Vagina (tissue), 2 donors: Measurements from ENCODE around the gene BRINP1.

Source experiments
- POLR2A ChIP-seq, 2 donors: fragments of 450-650 bp; IDR thresholded peaks; one replicate each; pipeline ENCODE4 v1.6.1; 2017; ENCODE audit warnings: antibody characterized with exemption in 2 of 2, mild to moderate bottlenecking in 2 of 2, moderate library complexity in 2 of 2
- TF ChIP-seq, protein P1 (sequence below), 3 experiments: fragments of 450-650 bp in 2 of 3; fragments of 200-600 bp in 1 of 3; sonication (generic) in 1 of 3; IDR thresholded peaks; one replicate each; pipeline ENCODE4 v1.5.1; 2017 to 2019; ENCODE audit warnings: antibody characterized with exemption in 3 of 3, mild to moderate bottlenecking in 2 of 3, moderate library complexity in 2 of 3

DNA sequence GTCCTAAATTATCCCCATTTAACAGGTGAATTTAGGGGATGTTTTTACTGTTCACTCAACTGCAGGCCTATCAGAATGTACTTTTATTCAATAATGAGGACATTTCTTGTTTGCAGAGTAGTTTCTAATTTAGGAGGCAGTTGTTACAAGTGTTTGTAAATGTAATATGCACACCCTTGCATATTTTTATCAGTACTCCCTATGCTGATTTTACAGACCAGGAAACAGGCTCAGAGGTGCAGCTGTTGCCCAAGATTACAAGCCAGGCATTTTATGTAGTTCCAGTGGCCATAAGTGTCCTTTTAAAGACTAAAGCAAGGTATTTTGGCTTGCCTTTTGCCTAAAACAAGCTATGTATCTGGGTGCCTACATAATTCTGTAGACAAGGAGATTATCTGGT is 47.6 kb upstream of the BRINP1 start:
- TF ChIP-seq, protein P1, sequence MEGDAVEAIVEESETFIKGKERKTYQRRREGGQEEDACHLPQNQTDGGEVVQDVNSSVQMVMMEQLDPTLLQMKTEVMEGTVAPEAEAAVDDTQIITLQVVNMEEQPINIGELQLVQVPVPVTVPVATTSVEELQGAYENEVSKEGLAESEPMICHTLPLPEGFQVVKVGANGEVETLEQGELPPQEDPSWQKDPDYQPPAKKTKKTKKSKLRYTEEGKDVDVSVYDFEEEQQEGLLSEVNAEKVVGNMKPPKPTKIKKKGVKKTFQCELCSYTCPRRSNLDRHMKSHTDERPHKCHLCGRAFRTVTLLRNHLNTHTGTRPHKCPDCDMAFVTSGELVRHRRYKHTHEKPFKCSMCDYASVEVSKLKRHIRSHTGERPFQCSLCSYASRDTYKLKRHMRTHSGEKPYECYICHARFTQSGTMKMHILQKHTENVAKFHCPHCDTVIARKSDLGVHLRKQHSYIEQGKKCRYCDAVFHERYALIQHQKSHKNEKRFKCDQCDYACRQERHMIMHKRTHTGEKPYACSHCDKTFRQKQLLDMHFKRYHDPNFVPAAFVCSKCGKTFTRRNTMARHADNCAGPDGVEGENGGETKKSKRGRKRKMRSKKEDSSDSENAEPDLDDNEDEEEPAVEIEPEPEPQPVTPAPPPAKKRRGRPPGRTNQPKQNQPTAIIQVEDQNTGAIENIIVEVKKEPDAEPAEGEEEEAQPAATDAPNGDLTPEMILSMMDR (IDR thresholded peaks at IDR 0.05), result no peak
- TF ChIP-seq POLR2A (IDR thresholded peaks at IDR 0.05), result no peak
